ENCODE results near the gene AKIRIN2.

The AKIRIN2 gene

DNA sequence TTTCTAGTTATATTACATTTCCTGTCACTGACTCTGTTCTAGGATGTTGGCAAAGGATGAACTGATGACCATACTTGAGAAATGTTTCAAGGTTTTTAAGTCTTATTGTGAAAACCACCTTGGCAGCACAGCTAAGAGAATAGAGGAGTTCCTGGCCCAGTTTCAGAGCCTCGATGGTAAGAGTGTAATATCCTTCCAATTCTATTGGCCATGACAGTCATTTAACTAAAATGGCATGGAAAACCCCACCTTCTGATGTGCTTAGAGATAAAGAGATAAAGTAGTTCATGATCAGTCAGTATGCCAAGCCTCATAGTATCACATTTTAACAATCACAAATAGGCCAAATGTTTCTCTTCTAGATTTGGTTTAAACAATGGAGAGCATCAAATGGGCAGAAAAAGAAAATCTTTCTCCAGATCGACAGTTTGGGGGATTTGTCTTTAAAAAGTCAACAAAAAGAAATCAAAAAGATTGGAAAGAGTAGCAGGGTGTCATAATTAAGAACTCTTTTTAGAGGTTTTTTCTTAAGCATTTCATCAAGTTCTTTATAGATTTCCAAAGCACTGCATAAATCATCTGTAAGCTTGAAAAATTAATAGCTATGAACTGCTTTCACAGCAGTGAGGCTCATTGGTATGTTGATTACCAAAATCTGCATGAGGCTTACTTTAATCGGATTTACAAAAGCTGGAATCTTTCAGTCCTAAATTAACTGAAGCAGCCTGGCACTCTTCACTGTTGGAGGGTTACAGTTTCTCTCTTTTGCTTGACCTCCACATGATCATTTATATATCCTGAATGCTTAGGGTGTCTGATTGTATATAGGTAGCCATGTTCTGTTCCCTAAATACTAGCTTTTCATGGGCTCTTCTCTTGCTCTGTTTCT, 48.7 kb downstream of the AKIRIN2 start:
- no peak for DNase-seq

DNA sequence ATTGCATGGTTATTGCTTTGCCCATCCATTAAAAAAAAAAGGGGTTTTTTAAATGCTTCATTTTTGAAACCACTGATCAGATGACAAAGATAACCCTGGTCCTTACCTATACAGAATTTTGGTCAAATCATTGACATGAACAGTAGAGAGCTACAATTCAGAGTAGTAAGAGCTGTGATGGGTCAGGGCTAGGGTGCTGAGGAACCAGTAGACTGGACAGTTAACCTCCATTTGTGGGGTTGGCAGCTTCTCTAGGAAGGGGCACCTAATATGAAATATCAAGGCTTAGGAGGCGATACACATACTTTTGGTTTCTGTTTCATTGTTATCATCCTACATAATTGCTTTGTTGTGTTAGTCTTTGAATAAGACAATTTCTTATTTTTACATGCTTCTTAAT, 57.0 kb downstream of the AKIRIN2 start:
- DNase-seq = no peak

DNA sequence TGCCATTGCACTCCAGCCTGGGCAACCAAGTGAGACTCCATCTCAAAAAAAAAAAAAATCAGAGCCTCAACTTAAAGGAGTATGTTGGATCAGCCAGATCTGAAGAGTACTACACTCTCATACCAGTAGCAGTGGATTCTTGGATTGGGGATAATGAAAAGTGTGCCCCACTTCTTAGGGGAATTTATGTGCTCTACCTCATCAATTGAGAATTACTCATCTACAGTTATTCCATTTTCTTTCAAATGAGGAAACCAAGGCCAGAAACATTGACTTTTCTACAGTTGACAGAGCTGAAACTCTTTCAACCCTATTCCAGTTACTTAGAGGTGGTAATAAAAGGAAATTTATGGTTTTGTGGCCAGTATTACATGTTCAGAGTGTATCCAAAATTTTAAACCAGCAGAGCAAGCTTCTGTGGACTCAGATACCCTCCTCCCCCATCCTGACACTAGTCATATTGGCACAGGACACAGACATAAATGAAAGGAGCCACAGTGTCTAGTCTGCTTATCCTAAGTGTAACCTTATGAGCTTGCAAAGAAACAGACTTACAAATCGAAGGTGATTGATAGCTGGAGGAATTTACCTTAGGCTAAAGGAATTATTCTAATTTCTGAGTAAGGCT, 60.9 kb downstream of the AKIRIN2 start:
- no peak for DNase-seq

DNA sequence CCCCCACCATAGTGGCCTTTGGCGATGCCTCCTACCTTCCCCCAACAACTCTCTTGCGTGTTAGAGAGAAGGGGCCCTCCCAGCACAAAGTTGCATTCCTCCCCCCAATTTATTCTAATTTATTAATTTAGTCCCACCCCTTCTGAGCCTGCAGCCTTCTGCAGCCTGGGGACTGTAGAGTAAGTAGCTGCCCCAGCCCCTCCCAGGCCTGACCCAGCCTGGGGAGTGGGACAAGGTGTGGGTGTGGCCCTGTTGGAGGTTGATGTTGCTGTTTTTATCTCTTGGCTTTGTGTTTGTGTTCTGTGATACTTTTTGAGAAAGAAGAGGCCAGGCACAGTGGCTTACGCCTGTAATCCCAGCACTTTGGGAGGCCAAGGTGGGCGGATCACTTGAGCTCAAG, 62.7 kb downstream of the AKIRIN2 start:
- no peak for DNase-seq

DNA sequence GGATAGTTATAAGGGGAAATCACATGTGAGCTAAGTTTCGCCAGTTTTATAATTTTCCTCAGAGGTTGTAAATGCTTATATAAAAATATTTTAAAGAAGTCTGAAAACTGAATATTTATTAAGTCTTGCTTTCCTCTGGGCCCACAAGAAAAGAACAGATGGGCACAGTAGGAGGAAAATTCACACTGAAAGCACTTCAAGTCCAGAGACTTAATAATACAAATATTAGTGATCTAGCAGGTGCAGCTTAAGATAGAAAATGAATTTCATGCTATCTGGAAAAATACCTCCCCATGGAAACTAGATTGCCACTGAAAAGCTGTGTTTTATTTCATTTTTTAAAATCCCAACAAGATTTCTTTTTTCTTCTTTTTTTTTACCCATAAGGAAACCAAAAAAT, 64.9 kb downstream of the AKIRIN2 start:
- DNase-seq = no peak

DNA sequence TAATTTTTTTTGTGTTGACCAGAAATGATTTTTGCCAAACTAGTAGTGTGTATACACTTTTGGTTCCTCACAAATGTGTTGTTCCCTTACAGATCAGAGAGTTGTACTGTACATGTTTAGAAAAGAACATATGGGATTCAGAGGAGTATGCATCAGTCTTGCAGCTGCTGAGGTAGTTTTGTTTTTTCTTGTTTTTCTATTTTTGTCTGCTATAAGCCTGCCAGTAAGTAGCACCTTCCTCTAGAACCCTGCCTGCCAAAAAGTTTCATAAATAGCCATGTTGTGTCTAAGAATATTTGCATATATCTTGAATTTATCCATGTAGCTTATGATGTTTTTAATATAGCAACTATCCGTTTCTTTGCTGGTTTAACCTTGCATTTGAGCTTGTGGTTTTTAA, 65.7 kb downstream of the AKIRIN2 start:
- no peak for DNase-seq

DNA sequence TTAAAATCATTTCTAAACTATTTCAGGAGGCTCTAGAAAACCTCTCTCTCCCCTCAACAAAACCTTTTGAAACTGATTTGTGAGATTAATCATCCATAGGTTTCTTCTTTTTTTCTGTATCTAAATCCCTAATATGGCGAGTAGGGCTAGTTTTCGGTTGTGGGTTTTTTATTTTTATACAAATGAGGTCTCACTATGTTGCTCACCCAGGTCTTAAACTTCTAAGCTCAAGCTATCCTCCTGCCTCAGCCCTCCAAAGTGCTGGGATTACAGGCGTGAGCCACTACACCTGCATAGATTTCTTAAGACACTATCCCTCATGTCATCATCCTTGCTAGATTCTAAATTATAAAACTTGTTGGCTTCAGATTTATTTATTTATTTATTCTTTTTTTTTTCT, 68.2 kb downstream of the AKIRIN2 start:
- no peak for DNase-seq

DNA sequence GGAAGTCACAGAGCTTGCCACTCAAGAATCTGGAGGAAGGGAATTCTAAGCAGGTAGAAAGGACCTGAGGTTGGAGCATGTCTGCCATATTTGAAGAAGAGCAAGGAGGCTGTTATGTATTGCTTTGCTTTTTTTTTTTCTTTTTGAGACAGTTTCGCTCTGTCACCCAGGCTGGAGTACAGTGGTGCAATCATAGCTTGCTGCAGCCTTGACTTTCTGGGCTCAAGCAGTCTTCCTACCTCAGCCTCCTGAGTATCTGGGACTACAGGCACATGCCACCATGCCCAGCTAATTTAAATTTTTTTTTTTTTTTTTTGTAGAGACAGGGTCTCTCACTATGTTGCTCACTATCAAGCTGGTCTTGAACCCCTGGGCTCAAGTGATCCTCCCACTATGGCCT, 71.3 kb downstream of the AKIRIN2 start:
- DNase-seq = no peak

DNA sequence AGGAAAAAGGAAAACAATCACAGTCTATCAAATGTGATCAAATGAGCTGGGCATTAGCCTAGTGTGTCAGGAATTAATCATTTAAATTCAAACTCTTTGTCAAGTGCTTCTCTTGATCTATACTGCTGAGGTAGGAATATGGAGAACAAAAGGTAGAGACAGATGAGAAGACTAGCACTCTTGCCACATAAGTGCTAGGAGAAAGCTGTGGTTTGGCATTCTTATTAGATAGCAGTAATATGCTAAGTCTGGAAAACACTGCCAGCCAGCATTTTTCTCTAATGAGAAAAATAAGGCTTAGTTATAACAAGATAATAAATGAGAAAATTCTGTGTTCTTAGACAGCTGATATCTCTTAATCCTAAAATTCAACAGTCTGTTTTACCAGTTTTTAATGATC, 73.2 kb downstream of the AKIRIN2 start:
- no peak for DNase-seq

DNA sequence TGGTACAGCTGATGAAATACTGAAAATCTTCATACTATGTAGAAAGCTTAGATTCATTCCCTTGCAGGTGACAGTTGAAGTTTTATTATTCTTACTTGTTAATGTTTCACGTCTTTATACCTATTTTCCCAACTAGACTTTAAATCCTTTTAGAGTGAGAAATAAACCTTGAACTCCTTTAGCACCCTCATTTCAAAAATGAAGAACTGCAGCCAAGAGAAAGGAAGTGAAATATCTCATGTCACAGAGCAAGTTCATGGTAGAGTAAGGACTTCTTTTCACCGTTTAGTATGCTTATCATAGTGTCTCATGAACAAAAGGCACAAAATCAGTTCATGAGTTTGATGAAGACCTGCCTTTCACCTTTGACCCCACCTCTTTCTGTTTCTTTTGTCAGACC, 73.6 kb downstream of the AKIRIN2 start:
- DNase-seq = no peak

Measured in right forelimb (tissue), 1 donor.